Jurkat, Clone E6-1 (cell line): ENCODE data around the gene MVB12A.

Experiments
- DNase-seq: peaks from one replicate; pipeline ENCODE4 v3.0.0-alpha.2; 2011; ENCODE audit warnings: low read depth, low spot score
- H3K4me3 ChIP-seq: 2 replicates; pipeline ENCODE4 v1.5.1; 2011; ENCODE audit warnings: mild to moderate bottlenecking, low read length, control low read depth, moderate library complexity

Gene MVB12A

GRCh38 chr19:17402982-17403855 lies 16.6 kb upstream of the MVB12A start:
- H3K4me3 ChIP-seq, result no peak overlapping the region
- DNase-seq, result no peak

DNA sequence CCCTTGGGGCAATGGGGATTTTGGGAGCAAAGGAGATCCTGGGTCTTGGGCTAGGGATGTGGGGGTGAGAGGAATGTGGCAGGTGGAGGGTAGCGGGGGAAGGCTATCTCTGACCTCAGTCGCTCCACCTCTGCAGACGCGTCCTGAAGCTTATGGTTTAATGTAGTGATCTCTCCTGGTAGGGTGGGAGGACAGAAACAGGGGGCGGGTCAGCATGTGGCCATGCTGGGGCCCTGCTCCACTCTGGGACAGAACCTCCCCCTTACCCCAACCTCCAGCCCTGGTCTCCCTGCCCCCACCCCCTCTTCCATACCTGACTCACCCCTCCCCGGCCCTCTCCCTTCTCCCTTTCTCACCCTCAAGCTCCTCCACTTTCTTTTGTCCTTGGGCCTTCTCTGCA lies 15.8 kb upstream of the MVB12A start:
- H3K4me3 ChIP-seq, result no peak overlapping the region
- DNase-seq, result no peak

- H3K4me3 ChIP-seq, result peak overlapping the region; percentile 63
Measured at GRCh38 chr19:17404621-17405249, 15.1 kb upstream of the MVB12A start.

GRCh38 chr19:17405250-17406045 lies 14.4 kb upstream of the MVB12A start, which contains the start of gene BST2:
Gene BST2, minus strand, starts transcription at chr19:17405630. Its CDS starts 55 bp downstream, at chr19:17405575.
- DNase-seq, result peak; percentile 81
- peak within 1 kb of the TSS; percentile 63 for H3K4me3 ChIP-seq

More at GRCh38 chr19:17404621-17405249, 15.1 kb upstream of the MVB12A start:
- no peak for DNase-seq

- peak; percentile 37 for DNase-seq
- peak overlapping the region; percentile 63 for H3K4me3 ChIP-seq
Measured at GRCh38 chr19:17406046-17406886, 13.6 kb upstream of the MVB12A start.

DNA sequence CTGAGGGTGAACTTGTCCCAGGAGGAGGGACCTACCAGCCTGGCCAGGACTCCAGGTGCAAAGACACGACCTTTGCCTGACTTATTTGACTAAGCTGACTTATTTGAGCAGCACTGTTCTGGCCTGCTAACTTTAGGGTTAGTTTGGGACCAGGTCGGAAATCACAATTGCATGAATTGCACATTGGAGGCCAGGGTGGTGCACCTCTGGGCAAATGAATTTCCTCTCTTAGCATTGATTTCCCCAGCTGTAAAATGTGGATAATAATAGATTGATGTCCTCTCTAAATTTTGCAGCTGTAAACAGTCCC lies 13.0 kb upstream of the MVB12A start:
- H3K4me3 ChIP-seq, result peak overlapping the region; percentile 63
- DNase-seq, result no peak

- DNase-seq, result no peak
- no peak overlapping the region for H3K4me3 ChIP-seq
Measured at GRCh38 chr19:17409990-17410389, 9.9 kb upstream of the MVB12A start.

GRCh38 chr19:17411801-17412200 lies 8.0 kb upstream of the MVB12A start:
- H3K4me3 ChIP-seq, result no peak overlapping the region
- DNase-seq, result no peak

DNA sequence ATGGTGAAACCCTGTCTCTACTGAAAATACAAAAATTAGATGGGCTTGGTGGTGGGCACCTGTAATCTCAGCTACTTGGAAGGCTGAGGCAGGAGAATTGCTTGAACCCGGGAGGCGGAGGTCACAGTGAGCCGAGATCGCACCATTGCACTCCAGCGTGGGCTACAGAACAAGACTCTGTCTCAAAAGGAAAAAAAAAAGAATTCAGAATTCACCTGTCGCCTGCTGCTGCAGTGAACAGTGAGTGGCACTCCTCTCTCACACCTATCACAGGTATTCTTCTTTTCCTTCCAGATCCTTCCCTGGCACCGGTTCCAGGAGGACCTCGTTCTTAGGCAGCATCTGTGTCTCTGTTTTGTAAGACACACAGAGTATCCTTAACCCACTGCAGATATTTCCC lies 5.8 kb upstream of the MVB12A start:
- DNase-seq, result no peak

DNA sequence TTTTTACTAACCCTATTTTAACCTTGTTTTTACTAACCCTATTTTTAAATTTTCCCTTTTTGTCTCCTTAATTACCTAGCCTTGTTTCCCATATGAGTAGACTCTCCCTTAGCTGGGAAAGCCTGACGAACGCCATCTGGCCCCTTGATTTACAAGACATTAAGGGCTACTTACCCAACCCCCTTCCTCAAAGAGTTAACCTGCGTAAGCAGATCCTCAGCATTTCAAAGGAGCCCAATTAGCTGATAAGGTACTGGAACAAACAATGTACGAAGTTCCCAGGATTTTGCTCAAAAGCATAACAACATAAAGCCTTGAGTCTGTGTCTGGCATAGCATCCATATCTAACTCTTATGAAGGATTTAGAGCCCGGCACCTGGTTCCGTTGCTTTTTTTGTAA lies 4.7 kb upstream of the MVB12A start:
- no peak overlapping the region for H3K4me3 ChIP-seq
- no peak for DNase-seq

More for the DNA sequence above, 5.8 kb upstream of the MVB12A start:
- H3K4me3 ChIP-seq, result no peak overlapping the region

DNA sequence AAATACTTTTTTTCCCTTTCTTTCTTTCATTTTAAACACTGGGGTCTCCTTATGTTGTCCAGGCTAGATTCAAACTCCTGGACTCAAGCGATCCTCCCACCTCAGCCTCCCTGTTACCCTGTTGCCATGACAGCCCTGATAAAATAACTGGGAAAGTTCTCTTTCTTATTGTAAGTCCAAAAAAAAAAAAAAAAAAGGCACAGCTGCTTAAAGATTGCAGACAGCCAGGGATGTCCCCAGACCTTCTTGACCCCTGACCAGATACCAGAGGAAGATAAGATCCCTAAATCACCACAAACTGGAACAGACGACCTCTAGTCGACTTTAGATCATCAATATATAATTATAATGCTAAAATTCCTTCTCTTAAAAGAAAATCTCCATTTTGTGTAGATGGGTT lies 1.1 kb upstream of the MVB12A start:
- H3K4me3 ChIP-seq, result peak overlapping the region; percentile 95
- DNase-seq, result no peak

- H3K4me3 ChIP-seq, result peak overlapping the region; percentile 95
- DNase-seq, result no peak
Measured at GRCh38 chr19:17419154-17419620, 660 bp upstream of the MVB12A start.

DNA sequence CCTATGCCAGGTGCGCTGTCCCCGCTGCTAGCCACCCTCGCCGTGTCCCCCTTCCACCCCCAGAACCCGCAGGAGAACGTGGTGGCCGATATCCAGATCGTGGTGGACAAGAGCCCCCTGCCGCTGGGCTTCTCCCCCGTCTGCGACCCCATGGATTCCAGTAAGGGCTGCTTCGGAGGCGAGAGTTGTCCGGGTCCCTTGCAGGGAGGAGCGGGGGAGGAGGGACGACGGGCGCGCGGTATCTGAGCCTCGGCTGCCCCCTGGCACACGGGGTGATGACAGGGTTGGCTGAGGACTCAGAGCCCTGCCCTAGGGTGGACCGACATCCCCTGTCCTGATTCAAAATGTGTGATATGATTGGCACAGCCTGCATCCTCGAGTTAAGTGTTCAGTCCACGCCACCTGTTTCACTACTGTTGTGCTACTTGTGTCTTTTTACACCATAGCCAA lies 653 bp downstream of the MVB12A start:
- no peak for DNase-seq
- peak overlapping the region; percentile 95 for H3K4me3 ChIP-seq

GRCh38 chr19:17421942-17422341 lies 2.1 kb downstream of the MVB12A start:
- DNase-seq, result no peak
- H3K4me3 ChIP-seq, result no peak overlapping the region

DNA sequence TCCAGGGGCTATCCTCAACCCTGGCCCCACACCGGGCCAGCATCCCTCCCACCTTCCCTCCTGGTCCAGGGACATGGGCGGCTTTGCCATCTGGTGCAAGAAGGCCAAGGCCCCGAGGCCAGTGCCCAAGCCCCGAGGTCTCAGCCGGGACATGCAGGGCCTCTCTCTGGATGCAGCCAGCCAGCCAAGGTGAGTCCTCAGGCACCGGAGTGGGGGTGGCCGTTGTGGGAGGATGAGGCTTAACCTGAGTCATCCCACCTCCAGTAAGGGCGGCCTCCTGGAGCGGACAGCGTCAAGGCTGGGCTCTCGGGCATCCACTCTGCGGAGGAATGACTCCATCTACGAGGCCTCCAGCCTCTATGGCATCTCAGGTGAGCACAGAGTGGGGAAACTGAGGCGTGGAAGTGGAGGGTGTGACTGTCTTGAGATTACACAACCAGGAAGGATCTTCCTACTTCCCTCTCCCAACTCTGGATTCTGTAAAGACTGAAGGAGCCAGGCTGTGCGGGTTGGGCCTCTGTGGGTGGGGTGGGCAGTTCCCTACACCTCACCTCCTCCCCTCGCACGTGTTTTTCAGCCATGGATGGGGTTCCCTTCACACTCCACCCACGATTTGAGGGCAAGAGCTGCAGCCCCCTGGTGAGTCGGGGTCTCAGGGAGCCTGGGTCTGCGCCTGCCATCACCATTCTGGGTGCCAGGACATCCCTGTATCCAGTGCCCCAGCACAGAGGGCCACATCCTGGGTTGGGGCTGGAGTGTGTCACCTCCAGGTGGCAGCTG lies 3.8 kb downstream of the MVB12A start:
- no peak overlapping the region for H3K4me3 ChIP-seq
- DNase-seq, result no peak

- H3K4me3 ChIP-seq, result no peak overlapping the region
- peak; percentile 37 for DNase-seq
Measured at GRCh38 chr19:17424743-17425365, 5.0 kb downstream of the MVB12A start.

DNA sequence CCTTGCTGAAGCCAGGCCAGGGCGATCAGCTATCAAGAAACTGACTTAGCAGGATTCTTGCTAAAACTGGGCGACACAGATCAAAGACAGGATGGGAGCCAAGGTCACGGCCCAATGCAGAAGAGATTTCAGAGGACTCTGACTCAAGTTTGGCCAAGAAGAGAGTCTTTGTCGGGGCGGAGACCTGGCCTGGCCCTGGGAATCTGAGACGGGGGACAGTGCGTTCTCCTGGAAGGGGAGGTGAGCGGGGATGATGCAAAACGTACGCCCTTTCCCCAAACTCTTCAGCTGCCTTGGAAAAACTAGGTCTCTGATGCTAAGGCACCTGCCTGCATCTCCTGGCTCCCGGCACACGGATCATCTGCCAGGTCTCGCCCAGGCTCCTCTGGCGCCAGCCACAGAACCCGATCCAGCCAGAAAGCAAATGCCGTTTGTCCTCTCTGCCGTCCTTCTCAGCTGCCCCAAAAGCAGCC lies 9.8 kb downstream of the MVB12A start:
- DNase-seq, result no peak
- H3K4me3 ChIP-seq, result no peak overlapping the region
